CD14-positive monocyte (primary cell): ENCODE measurements around the gene MPHOSPH6. TPM values are rescaled to one million over a fixed set of nuclear protein-coding genes. Genes with fewer than 3 reads are reported as not detected.

Source experiments
- DNase-seq, 3 donors: peaks; one replicate each; pipeline ENCODE4 v3.0.0-alpha.2; 2011 to 2022
- H2AFZ ChIP-seq: 2 replicates; pipeline ENCODE4 v1.6.0; 2012; ENCODE audit warnings: mild to moderate bottlenecking, low read depth, low read length, inconsistent platforms; ENCODE audit not compliant: insufficient read depth, poor library complexity, severe bottlenecking
- H3K27ac ChIP-seq, 2 donors: 1 replicate in 1 of 2; 2 replicates in 1 of 2; pipeline ENCODE4 v1.5.1; 2012 to 2013; ENCODE audit warnings: low read length in 2 of 2, control low read depth in 1 of 2, inconsistent platforms in 1 of 2, low read depth in 1 of 2, mild to moderate bottlenecking in 1 of 2
- H3K27me3 ChIP-seq, 2 donors: one replicate each; pipeline versions ENCODE4 v1.6.0 to v1.6.1; 2011 to 2013; ENCODE audit warnings: low read length in 2 of 2; ENCODE audit not compliant: control insufficient read depth in 2 of 2, insufficient read depth in 2 of 2
- H3K36me3 ChIP-seq, 2 donors: replicated peaks in 1 of 2; 1 replicate in 1 of 2; 2 replicates in 1 of 2; pipeline versions ENCODE4 v1.5.1 to v1.6.1; 2012 to 2013; ENCODE audit warnings: low read length in 2 of 2, control low read depth in 1 of 2, inconsistent platforms in 1 of 2, mild to moderate bottlenecking in 1 of 2; ENCODE audit not compliant: insufficient read depth in 2 of 2, control insufficient read depth in 1 of 2
- H3K4me1 ChIP-seq, 2 donors: 1 replicate in 1 of 2; 2 replicates in 1 of 2; pipeline versions ENCODE4 v1.5.1 to v1.6.1; 2012 to 2013; ENCODE audit warnings: low read length in 2 of 2, control low read depth in 1 of 2, inconsistent platforms in 1 of 2, mild to moderate bottlenecking in 1 of 2, moderate library complexity in 1 of 2; ENCODE audit not compliant: insufficient read depth in 2 of 2, control insufficient read depth in 1 of 2
- H3K4me2 ChIP-seq: replicated peaks from 2 replicates; pipeline ENCODE3; 2012; ENCODE audit warnings: low read length, moderate library complexity, mild to moderate bottlenecking; ENCODE audit not compliant: poor library complexity, severe bottlenecking; ENCODE audit errors: extremely low read depth
- H3K4me3 ChIP-seq, 3 experiments: fragments of 200-600 bp in 1 of 3; sonication (generic) in 1 of 3; replicated peaks in 1 of 3; 1 replicate in 2 of 3; 2 replicates in 1 of 3; pipeline ENCODE4 v1.5.1; 2011 to 2013; ENCODE audit warnings: low read length in 3 of 3, mild to moderate bottlenecking in 3 of 3, control low read depth in 2 of 3, low read depth in 2 of 3, inconsistent platforms in 1 of 3, moderate library complexity in 1 of 3
- H3K79me2 ChIP-seq: 2 replicates; pipeline ENCODE4 v1.6.0; 2012; ENCODE audit warnings: mild to moderate bottlenecking, control low read depth, inconsistent platforms, low read length, moderate library complexity; ENCODE audit not compliant: insufficient read depth
- H3K9ac ChIP-seq: 2 replicates; pipeline ENCODE4 v1.6.0; 2017; ENCODE audit warnings: low read length, mild to moderate bottlenecking; ENCODE audit not compliant: insufficient read depth, poor library complexity, severe bottlenecking
- H3K9me3 ChIP-seq, 2 donors: replicated peaks in 1 of 2; 1 replicate in 1 of 2; 2 replicates in 1 of 2; pipeline versions ENCODE4 v1.5.1 to v1.6.1; 2012 to 2013; ENCODE audit warnings: low read length in 2 of 2, control low read depth in 1 of 2; ENCODE audit not compliant: control insufficient read depth in 1 of 2, insufficient read depth in 1 of 2
- H4K20me1 ChIP-seq: 2 replicates; pipeline ENCODE4 v1.6.0; 2012; ENCODE audit warnings: mild to moderate bottlenecking, low read length, control low read depth, moderate library complexity; ENCODE audit not compliant: insufficient read depth
- H3K27ac Mint-ChIP-seq, 7 donors: one replicate each; pipeline ENCODE4 v1.8.0; 2020; ENCODE audit warnings: mild to moderate bottlenecking in 7 of 7, mixed read lengths in 7 of 7, moderate library complexity in 6 of 7, inconsistent platforms in 2 of 7
- H3K27me3 Mint-ChIP-seq, 3 donors: one replicate each; pipeline ENCODE4 v1.8.0; 2021 to 2022; ENCODE audit warnings: low read depth in 3 of 3, mild to moderate bottlenecking in 3 of 3, mixed read lengths in 3 of 3, moderate library complexity in 3 of 3, inconsistent platforms in 1 of 3
- H3K36me3 Mint-ChIP-seq, 2 donors: one replicate each; pipeline ENCODE4 v1.8.0; 2020; ENCODE audit warnings: mixed read lengths in 2 of 2, inconsistent platforms in 1 of 2, mild to moderate bottlenecking in 1 of 2
- H3K4me1 Mint-ChIP-seq: one replicate; pipeline ENCODE4 v1.8.0; 2020; ENCODE audit warnings: mild to moderate bottlenecking, mixed read lengths
- H3K4me3 Mint-ChIP-seq, 2 donors: one replicate each; pipeline ENCODE4 v1.8.0; 2020; ENCODE audit warnings: mild to moderate bottlenecking in 2 of 2, mixed read lengths in 2 of 2, moderate library complexity in 1 of 2
- H3K9me3 Mint-ChIP-seq, 7 donors: one replicate each; pipeline ENCODE4 v1.8.0; 2020 to 2022; ENCODE audit warnings: mixed read lengths in 7 of 7, mild to moderate bottlenecking in 6 of 7, moderate library complexity in 6 of 7, inconsistent platforms in 2 of 7
- WGBS: methylation state at CpG from one replicate; pipeline ENCODE4 v1.1.5; 2013; ENCODE audit warnings: missing lambda C conversion rate; ENCODE audit not compliant: insufficient coverage; 5-methylcytosine and 5-hydroxymethylcytosine counted together
- intact Hi-C, 2 donors: fragments of 100-400 bp; cut with micrococcal nuclease; formaldehyde crosslinking; loops; one replicate each; pipeline versions ENCODE4 v1.15.0 to v1.15.1; 2023
- polyA plus RNA-seq, 3 donors: library from polyadenylated mRNA; depleted of rRNA in 1 of 3; unstranded in 2 of 3; stranded (reverse) in 1 of 3; fragments of 300-500 nt in 2 of 3; fragments of >200 nt in 1 of 3; fragmentation: Illumina TruSeq in 2 of 3; gene quantifications; 1 replicate in 2 of 3; 2 replicates in 1 of 3; pipeline ENCODE4 v1.2.3, GENCODE V29; 2012 to 2021
- TF ChIP-seq, protein P1 (sequence below): fragments of 200-600 bp; IDR thresholded peaks from one replicate; pipeline ENCODE4 v1.8.0; 2022; ENCODE audit warnings: antibody characterized with exemption, mild to moderate bottlenecking

Gene MPHOSPH6
- polyA plus RNA-seq, 3 donors = 8.6 to 37.6 (median 20.2) TPM

DNA sequence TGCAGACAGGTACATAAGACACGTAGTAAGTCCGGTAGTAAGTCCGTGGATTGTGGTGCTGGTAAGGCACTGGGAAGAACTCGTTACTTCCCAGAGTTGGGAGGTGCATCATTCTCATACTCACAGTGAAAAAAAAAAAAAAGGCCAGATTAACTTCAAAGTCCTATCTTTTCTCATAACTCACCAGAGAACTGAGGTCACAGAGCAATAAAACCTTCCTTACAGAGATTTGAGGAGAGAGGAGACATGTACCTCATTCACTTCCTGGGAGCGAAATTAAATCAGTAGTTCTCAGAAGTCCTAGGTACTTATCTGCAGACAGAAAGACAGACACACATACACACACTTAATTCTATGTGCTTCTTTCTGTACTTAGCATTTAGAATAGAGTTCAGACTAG is 22.5 kb downstream of the MPHOSPH6 start:
- H3K4me3 ChIP-seq = no peak overlapping the region
- no peak for DNase-seq
- no CpG with 5 or more reads among the region's 5 CpGs for WGBS
- no peaks in the 10 kb centered on the region for H3K79me2 ChIP-seq
- peaks cover 2% of the 10 kb centered on the region for H3K4me1 Mint-ChIP-seq
- peaks cover 37 to 57% of the 10 kb centered on the region in 2 donors for H3K36me3 ChIP-seq
- H3K9ac ChIP-seq = no peak overlapping the region
- peaks cover 0 to 3% (median 0%) of the 10 kb centered on the region in 7 donors for H3K9me3 Mint-ChIP-seq
- H3K36me3 Mint-ChIP-seq = peaks cover 45 to 55% of the 10 kb centered on the region in 2 donors
- H3K4me3 Mint-ChIP-seq = no peak overlapping the region
- no peak overlapping the region for H3K4me2 ChIP-seq
- H3K27ac Mint-ChIP-seq = peak overlapping the region in 3 of 7 donors; percentile 6 to 75 (median 31)
- no peak overlapping the region for H3K27ac ChIP-seq
- intact Hi-C loops = no loop called here
- no peaks in the 10 kb centered on the region for H4K20me1 ChIP-seq
- TF ChIP-seq, protein P1, sequence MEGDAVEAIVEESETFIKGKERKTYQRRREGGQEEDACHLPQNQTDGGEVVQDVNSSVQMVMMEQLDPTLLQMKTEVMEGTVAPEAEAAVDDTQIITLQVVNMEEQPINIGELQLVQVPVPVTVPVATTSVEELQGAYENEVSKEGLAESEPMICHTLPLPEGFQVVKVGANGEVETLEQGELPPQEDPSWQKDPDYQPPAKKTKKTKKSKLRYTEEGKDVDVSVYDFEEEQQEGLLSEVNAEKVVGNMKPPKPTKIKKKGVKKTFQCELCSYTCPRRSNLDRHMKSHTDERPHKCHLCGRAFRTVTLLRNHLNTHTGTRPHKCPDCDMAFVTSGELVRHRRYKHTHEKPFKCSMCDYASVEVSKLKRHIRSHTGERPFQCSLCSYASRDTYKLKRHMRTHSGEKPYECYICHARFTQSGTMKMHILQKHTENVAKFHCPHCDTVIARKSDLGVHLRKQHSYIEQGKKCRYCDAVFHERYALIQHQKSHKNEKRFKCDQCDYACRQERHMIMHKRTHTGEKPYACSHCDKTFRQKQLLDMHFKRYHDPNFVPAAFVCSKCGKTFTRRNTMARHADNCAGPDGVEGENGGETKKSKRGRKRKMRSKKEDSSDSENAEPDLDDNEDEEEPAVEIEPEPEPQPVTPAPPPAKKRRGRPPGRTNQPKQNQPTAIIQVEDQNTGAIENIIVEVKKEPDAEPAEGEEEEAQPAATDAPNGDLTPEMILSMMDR = no peak
- peaks cover 0 to 2% (median 0%) of the 10 kb centered on the region in 3 donors for H3K27me3 Mint-ChIP-seq
- H3K4me1 ChIP-seq = no peaks in the 10 kb centered on the region
- H3K27me3 ChIP-seq = no peaks in the 10 kb centered on the region
- no peaks in the 10 kb centered on the region for H3K9me3 ChIP-seq
- no peak overlapping the region for H2AFZ ChIP-seq

DNA sequence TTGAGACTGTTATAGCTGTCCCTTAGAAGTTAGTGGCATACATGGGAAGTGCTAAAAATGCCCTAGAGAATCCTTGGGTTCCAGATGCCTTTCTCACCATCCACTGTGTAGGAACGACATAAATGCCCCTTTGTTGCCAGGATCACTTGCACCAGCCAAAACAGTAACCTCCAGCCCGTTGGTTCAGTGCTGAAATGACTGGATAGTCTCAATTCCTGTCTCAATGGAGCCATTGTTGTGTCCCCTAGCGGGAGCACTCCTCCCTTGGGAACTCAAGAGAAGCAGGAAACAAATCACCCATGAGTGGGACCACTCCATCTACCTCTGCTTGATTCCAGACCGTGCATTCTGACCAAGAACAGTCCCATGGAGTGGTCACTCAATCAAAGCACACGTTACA is 23.1 kb downstream of the MPHOSPH6 start:
- no peak overlapping the region for H3K4me3 ChIP-seq
- H3K79me2 ChIP-seq = no peaks in the 10 kb centered on the region
- peaks cover 0 to 2% (median 0%) of the 10 kb centered on the region in 3 donors for H3K27me3 Mint-ChIP-seq
- no peak overlapping the region for H3K9ac ChIP-seq
- TF ChIP-seq, protein P1 = no peak
- intact Hi-C loops = no loop called here
- peak overlapping the region in 1 of 2 donors; percentile 18 for H3K27ac ChIP-seq
- peaks cover 34 to 51% of the 10 kb centered on the region in 2 donors for H3K36me3 ChIP-seq
- H3K4me1 Mint-ChIP-seq = no peaks in the 10 kb centered on the region
- H3K9me3 Mint-ChIP-seq = peaks cover 0 to 3% (median 0%) of the 10 kb centered on the region in 7 donors
- DNase-seq = no peak
- H3K27ac Mint-ChIP-seq = peak overlapping the region in 4 of 7 donors; percentile 31 to 60 (median 42)
- no peak overlapping the region for H3K4me2 ChIP-seq
- 84% methylated on average over 4 of the region's 5 CpGs for WGBS
- H2AFZ ChIP-seq = no peak overlapping the region
- no peak overlapping the region for H3K4me3 Mint-ChIP-seq
- H4K20me1 ChIP-seq = no peaks in the 10 kb centered on the region
- H3K4me1 ChIP-seq = no peaks in the 10 kb centered on the region
- H3K36me3 Mint-ChIP-seq = peaks cover 41 to 49% of the 10 kb centered on the region in 2 donors
- no peaks in the 10 kb centered on the region for H3K9me3 ChIP-seq
- no peaks in the 10 kb centered on the region for H3K27me3 ChIP-seq
